ENCODE results near the gene RNF208. TPM values are rescaled to one million over a fixed set of nuclear protein-coding genes. Genes with fewer than 3 reads are reported as not detected.
A peak's percentile ranks its signal among the peaks of the same experiment; 100 is the strongest.

Gene RNF208
- total and polyA plus RNA-seq, 9 of the 15 experiments (the other 6 are each of a cell fraction or from before 2014, with no cell fraction given): 0.15 to 6.9 (median 0.50) TPM; not detected in 2

DNA sequence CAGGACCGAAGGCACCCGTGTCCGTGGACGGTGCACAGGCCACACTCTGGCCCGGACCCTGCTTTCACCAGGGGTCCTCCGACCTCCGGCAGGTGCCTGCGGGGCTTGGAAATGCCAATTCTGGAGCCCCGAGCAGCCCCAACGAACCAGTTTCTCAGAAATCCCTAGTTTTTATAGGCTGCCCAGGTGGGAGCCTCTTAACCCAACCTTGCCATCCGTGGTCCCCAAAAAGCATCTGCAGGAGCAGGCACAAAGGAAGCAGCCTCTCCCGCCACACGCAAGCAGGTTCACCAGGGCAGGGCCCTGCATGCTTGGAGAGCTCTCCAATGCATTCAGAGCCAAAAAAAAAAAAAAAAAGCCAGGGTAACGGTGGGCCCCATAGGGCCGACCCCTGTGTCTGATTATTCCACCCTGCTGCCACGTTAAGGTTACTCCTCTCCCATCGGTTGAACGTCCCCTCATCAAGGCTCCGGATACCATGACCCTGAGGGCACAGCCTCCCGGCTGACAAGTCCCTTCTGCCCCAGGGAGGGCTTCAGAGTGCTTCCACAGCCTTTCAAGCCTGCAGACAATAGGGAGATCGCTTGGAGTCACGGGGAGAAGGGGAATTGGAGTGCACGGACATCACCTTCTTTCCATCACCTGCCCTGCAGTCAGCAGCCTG, 20.7 kb downstream of the RNF208 start (continued):
- TF ChIP-seq HBP1 (CRISPR knock-in tag; IDR thresholded peaks at IDR 0.05): no peak
- 0 out of 2 replicates have a peak, but pooled peaks have one; percentile 22 for TF ChIP-seq L3MBTL2 (IDR thresholded peaks at IDR 0.05)
- TF ChIP-seq NR0B1 (IDR thresholded peaks at IDR 0.05; ENCODE audit: partially characterized antibody): no peak
- no peak for TF ChIP-seq ZNF707 (CRISPR knock-in tag; conservative IDR thresholded peaks at IDR 0.05)
- TF ChIP-seq, protein P1, sequence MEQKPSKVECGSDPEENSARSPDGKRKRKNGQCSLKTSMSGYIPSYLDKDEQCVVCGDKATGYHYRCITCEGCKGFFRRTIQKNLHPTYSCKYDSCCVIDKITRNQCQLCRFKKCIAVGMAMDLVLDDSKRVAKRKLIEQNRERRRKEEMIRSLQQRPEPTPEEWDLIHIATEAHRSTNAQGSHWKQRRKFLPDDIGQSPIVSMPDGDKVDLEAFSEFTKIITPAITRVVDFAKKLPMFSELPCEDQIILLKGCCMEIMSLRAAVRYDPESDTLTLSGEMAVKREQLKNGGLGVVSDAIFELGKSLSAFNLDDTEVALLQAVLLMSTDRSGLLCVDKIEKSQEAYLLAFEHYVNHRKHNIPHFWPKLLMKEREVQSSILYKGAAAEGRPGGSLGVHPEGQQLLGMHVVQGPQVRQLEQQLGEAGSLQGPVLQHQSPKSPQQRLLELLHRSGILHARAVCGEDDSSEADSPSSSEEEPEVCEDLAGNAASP (IDR thresholded peaks at IDR 0.05): no peak
- TF ChIP-seq, protein P2, sequence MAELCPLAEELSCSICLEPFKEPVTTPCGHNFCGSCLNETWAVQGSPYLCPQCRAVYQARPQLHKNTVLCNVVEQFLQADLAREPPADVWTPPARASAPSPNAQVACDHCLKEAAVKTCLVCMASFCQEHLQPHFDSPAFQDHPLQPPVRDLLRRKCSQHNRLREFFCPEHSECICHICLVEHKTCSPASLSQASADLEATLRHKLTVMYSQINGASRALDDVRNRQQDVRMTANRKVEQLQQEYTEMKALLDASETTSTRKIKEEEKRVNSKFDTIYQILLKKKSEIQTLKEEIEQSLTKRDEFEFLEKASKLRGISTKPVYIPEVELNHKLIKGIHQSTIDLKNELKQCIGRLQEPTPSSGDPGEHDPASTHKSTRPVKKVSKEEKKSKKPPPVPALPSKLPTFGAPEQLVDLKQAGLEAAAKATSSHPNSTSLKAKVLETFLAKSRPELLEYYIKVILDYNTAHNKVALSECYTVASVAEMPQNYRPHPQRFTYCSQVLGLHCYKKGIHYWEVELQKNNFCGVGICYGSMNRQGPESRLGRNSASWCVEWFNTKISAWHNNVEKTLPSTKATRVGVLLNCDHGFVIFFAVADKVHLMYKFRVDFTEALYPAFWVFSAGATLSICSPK (IDR thresholded peaks at IDR 0.05; ENCODE audit: borderline replicate concordance): no peak
- no peak for TF ChIP-seq HEY1 (CRISPR knock-in tag; IDR thresholded peaks at IDR 0.05; ENCODE audit: borderline replicate concordance)
- TF ChIP-seq SMAD4 (CRISPR knock-in tag; conservative IDR thresholded peaks at IDR 0.05): no peak
- no peak for TF ChIP-seq LARP7 (IDR thresholded peaks at IDR 0.05)
- TF ChIP-seq SMAD2 (IDR thresholded peaks at IDR 0.05; ENCODE audit: low read depth, low read length): no peak
- no peak for TF ChIP-seq CEBPG (CRISPR knock-in tag; IDR thresholded peaks at IDR 0.05)
- no peak for TF ChIP-seq CEBPG (tag; conservative IDR thresholded peaks at IDR 0.05 in 1 of 2, IDR thresholded peaks at IDR 0.05 in 1 of 2)

Data from K562 (cell line).